Measurements from ENCODE around the gene SYTL3.
"Not testable (repeated sequence)": the region's sequence is repeated elsewhere in the genome, so short reads cannot be mapped to it uniquely, and the experiment has no call there.

The SYTL3 gene

DNA sequence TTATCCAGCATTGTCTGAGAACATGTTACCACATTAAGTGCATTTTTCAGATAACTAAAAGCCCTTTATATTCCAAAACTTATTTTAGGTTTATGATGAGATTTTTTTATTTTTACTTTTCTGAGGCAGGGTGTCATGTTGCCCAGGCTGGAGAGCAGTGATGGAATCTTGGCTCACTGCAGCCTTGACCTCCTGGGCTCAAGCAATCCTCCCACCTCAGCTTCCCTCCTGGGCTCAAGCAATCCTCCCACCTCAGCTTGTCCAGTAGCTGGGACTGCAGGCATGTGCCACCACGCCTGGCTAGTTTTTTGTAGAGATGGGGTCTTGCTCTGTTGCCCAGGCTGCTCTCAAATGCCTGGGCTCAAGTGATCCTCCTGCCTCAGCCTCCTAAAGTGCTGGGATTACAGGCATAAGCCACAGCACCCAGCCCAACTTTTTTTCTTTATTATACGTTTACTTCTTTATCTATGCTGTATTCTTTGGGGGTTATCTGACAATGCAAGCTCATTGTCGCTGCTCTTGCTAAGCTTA lies 11.5 kb upstream of the SYTL3 start:
- DNase-seq (ENCODE audit: low read depth in 4 of 4, low spot score in 1 of 4): no peak

DNA sequence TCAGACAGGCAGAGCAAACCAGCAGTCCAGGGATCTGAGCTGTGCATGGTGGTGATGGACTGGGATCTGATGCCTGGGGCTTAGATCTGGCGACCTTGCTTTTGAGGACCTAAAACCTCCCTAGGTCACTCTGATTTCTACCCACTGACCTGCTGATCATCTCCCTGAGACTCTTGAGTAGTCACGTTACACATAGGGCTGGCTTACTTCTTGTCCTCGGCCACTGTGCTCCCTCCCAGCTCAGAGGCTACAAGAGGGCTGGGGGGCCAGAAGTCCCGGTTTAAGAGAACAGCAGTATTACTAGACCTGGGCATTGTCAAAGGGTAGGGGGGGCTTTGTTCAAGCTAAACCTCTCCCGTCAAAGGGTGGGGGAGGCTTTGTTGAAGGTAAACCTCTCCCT lies 10.8 kb upstream of the SYTL3 start:
- no peak for DNase-seq (ENCODE audit: low read depth in 4 of 4, low spot score in 1 of 4)

DNA sequence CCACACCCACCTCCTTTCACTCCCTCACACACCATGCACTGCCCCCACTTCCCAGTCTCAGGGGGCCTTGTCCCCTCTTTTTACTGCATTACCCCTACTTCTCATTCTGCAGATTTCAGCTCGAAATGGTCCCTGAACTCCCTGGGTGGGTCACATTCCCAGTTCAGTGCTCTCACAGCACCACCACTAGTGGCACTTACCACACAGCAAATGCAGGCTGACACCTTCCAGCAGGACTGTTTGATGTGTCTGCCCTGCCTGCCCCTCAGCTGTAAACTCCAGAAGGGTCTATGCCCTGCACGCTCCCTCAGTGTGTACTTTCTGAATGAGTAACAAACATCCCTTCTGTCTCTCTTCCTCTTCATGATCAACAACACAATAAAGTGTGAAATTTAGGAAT lies 9.3 kb upstream of the SYTL3 start:
- DNase-seq (ENCODE audit: low read depth in 4 of 4, low spot score in 1 of 4): no peak

DNA sequence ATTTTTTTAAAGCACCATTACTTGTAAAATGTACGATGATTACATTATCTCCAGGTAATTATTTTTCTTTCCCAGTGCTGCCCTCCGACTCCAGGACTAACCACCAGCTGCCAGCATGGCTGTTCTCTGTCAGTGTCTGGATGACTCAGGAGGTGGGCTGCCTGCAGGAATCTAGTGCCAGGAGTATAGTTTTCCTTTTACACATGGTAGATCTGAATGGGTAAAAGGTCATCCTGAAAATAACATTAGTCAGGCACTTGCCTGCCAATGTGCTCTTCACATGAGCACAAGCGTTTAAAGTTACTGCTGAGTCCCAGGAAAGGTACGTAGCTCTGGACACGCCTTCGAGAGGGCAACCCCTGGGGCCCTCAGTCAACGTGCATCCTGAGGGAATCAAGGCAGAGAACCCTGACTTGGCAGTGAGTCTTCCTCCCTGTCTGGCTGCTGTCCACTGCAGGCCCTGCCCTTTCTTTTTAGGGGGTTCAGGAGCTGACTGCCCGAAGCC lies 7.7 kb upstream of the SYTL3 start:
- DNase-seq (ENCODE audit: low read depth in 4 of 4, low spot score in 1 of 4): no peak

DNA sequence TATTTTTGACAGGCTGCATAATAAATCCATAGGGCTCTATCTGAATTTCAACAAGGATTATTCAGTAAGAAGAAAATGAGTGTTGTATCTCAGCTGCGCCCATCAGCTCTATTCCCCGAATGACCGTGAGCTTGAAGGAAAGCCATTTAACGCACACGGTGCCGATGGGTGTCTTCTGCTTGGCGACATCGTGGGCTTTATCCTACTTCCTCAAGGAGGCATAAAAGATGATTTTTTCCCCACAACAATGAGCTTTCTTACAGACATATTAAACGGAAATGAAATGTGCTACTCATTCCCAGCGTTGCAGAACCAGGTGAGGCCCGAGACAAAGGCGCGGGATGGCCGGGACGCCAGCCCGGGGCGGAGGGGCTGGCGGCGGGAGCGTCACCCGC lies 6.0 kb upstream of the SYTL3 start:
- no peak for DNase-seq (ENCODE audit: low read depth in 4 of 4, low spot score in 1 of 4)

DNA sequence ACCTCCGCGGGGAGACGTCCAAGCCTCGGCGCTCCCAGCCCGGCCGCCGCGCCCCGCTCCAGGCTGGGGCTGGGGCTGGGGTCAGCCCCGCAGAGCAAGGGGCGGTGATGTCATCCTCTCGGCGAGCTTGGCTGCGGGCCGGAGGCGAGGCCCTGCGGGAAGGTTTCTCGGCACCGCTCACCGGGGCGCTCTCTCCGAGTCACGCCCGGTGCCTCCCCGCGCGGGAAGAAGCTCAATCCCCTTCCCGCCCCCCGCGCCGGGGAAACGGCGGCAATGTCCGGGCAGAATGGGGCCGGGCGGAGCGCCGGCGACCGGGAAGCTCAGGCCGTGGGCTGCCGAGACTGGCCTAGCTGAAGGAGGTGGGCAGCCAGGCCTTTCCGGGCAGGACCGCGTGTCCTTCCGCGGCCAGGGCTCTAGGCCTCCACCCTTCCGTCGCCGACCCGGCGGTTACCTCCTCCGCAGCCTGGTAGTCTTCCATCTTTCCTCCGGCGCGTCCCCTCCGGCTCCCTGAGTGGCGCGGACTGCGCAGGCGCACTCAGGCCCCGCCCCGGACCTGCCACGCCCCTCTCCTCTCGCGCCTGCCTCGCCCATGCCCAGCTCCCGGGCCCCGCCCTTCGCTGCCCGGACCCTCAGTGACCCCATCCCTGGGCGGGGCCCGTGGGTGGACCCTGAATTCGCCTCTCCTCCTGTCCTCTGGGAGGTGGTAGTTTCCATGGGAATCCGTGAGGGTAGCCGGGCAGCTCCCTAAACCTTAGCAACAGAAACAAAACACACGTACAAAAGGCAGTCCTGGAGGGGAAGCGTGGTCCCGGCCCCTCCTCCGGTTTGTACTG lies 5.4 kb upstream of the SYTL3 start, which contains the start of gene DYNLT1:
DYNLT1 (minus strand) TSS at position 513 of the 833 bp plus-strand sequence; CDS start at position 478, 35 bp downstream.
- DNase-seq (ENCODE audit: low read depth in 4 of 4, low spot score in 1 of 4): peak; percentile 64 to 88 (median 84)

DNA sequence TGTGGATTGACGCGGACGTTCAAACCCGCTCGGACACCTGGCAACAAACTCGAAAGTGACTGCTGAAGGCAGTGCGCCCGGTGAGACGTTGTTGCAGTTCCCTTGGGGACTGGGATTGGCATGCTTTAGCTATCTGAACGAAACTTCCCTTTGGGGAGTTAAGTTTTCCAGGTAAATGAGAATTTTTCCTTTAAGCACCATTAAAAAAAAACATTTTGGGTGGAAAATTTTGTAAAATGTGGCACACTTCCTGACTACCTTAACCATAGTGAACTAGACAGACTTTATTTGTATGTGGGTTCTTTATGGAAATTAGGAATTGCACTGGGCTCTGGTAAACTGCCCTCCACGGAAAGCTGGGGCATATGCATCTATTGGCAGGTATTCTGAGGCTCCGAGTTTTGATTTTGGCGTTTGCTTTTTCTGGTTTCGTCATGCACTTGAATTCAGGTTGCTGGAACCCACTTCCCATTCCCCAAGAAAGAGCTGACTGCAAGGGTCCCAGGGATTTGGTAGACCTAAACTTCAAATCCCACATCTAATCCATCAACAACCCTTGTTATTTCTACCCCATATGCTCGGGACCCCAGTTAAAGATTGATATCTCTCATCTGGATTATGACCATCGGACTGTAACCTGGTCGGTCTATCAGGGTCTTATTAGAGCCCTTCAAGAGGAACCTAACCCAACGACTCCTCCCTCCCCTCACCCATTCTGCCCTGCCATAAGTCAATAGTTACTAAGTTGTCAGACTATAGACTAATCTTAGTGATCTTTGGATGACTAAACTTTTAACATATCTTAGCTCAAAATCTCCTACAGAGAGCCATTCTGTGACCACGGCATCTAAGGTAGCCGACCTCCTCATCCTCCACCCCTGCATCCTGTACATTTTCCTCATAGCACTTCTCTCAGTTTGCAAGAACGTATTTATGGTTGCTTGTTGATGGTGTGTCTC lies 4.5 kb upstream of the SYTL3 start:
- no peak for DNase-seq (ENCODE audit: low read depth in 4 of 4, low spot score in 1 of 4)

DNA sequence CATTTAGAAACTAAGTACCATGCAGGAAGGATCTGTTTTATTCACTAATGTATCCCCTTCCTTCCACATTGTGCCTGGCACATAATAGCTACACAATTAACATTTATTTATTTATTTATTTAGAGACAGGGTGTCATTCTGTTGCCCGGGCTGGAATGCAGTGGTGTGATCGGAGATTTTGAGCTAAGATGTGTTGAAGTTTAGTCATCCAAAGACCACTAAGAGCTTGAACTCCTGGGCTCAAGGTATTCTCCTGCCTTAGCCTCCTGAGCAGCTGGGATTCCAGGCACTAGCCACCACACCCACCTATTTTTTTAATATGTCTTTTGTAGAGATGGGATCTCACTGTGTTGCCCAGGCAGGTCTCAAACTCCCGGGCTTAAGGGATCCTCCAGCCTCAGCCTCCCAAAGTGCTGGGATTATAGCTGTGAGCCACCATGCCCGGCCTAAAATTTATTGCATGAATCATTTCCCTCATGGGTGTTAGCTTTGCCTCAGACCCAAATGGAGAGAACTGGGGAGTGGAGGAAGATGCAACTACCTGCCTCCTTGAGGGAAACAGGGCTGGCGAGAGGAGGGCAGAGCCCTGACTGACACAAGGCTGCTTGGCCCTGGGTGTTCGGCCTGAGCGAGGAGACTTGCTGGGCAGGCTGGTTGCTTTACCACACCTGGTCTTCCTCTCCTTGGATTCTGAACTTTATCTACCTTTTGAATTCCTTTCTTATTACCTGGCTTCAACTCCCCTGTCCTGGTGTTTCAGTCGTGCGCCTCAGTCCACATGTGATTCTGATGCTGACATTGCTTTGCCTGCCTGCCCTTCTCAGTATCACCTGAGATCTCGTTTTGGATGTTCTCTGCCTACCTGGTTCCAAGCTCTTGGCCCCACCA lies 3.6 kb upstream of the SYTL3 start:
- DNase-seq (ENCODE audit: low read depth in 4 of 4, low spot score in 1 of 4): no peak

DNA sequence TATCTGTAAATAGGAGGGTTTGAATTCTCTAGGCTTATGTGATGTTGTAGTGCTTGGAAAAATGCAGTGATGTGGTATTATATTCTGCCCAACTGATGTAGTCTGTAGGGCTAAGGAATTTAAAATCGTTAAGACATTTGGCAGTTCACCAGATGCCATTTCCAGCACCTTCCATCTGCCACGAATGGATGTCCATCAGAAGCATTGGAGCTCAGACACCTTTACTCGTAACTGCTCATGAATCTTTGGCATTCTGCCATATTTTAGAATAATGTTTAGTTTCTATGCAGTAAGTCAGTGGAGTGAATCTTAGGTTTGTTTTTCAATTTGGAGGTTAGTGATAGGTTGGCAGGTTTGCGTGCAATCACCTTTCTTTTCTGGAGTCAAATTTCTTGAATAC lies 2.4 kb upstream of the SYTL3 start:
- DNase-seq (ENCODE audit: low read depth in 4 of 4, low spot score in 1 of 4): no peak

DNA sequence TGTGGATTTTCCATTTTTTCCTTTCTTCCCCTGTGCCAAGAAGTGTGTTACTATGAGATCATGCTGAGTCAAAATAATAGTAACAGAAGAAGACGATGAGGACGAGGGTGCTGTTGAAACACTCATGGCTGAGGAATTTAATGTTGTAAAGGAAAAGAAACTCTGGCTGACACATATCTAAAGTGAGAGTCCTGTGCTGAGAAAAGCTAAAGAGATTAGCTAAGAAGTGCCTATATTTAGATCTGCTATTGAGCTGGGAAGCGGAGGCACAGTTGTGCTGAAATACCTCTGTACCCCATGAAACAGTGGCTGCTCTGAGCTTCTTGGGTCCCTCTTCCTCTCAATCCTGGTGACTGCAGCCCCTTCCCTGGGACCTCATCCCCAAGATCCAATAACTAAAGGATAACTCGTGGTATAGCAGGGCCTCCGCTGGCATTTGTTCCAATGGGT lies 1.1 kb upstream of the SYTL3 start:
- DNase-seq (ENCODE audit: low read depth in 4 of 4, low spot score in 1 of 4): no peak

DNA sequence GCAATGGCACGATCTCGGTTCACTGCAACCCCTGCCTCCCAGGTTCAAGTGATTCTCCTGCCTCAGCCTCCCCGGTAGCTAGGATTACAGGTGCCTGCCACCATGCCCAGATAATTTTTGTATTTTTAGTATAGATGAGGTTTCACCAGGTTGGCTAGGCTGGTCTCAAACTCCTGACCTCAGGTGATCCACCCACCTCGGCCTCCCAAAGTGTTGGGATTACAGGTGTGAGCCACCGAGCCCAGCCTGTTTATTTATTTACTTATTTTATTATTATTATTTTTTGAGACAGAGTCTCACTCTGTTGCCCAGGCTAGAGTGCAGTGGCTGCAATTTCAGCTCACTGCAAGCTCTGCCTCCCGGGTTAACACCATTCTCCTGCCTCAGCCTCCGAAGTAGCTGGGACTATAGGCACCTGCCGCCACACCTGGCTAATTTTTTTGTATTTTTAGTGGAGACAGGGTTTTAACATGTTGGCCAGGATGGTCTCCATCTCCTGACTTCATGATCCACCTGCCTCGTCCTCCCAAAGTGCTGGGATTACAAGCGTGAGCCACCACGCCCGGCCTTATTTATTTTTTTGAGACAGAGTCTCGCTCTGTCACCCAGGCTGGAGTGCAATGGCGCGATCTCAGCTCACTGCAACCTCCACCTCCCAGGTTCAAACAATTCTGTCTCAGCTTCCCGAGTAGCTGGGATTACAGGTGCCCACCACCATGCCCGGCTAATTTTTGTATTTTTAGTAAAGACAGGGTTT lies 2.3 kb downstream of the SYTL3 start:
- DNase-seq (ENCODE audit: low read depth in 4 of 4, low spot score in 1 of 4): not testable (repeated sequence)

DNA sequence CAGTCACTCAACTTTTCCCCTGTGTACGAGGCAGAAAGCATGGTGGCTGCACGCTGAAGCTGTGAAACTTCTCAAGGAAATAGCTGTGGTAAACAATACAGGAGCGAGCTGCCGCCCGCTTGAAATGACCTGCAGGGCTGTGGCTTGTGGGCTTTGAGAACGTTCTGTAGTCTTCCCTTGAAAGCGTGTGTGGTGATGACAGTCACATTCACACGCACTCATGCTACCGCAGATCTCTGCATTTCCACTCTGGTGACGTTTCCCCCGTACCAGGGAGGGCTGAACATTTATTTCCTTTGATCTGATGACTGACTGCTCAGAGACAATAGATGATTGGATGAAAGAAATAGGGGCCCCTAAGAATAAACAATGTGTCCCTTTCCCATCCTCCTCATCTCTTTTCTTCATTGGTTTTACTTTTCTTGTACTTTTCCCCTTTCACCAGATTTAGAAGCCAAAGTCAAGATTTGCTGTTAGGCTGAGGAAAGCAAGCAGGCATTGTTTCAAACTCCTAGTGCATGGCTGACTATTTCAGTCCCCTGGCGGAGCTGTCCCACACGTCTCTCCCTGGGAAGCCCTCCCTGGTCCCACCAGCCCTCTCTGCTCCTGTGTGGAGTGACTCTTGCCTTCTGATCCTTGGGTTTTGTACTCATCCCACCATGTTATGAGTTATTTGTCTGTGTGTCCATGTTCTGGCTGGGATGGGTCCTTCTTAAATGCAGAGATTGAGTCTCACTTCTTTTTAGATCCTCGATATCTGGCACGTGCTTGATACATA lies 3.9 kb downstream of the SYTL3 start:
- peak in 3 of 4 experiments; percentile 58 to 81 (median 71) for DNase-seq (ENCODE audit: low read depth in 4 of 4, low spot score in 1 of 4)

DNA sequence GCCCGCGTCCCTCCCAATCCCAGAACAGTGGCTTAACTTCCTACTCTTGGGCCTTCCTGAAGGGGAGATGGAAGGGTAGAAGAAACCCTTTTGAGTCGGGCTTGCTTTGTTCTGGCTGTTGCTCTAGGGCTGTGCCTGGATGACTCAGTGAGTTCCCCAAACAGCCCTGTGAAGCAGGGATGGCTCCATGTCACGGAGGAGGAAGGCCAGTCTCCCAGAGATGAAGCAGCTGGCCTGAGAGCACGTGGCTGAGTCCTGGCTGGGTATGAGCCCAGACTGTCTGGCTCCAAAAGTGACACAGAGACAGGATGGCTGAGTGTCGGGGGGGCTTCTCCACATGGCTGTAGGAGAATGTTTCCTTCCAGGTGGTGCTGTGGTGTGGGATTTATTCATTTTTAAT lies 4.6 kb downstream of the SYTL3 start:
- DNase-seq (ENCODE audit: low read depth in 4 of 4, low spot score in 1 of 4): no peak

DNA sequence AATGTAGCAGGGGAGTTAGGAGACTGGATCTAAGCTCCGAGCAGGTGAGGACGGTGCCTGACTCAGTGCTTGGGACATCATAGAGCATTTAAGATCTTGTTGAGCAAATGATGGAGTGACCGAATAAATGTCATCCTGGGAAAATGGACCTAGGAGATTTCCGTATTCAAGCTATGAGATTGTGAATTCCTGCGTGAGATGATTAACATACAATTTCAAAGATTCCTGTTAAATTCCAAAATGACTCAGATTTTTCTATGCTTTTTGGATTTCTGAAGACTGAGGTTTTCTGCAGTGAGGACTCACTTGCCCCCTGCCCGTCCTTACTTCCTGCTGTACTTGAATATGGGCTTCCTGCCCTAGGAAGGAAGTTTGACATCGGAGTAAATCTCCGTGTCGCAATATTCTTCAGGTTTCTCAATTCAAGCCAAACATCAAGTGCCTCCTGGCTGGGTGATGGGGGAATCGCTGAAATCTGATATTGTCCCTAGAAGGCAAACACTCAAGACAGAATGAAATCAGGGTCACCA lies 5.2 kb downstream of the SYTL3 start:
- no peak for DNase-seq (ENCODE audit: low read depth in 4 of 4, low spot score in 1 of 4)

DNA sequence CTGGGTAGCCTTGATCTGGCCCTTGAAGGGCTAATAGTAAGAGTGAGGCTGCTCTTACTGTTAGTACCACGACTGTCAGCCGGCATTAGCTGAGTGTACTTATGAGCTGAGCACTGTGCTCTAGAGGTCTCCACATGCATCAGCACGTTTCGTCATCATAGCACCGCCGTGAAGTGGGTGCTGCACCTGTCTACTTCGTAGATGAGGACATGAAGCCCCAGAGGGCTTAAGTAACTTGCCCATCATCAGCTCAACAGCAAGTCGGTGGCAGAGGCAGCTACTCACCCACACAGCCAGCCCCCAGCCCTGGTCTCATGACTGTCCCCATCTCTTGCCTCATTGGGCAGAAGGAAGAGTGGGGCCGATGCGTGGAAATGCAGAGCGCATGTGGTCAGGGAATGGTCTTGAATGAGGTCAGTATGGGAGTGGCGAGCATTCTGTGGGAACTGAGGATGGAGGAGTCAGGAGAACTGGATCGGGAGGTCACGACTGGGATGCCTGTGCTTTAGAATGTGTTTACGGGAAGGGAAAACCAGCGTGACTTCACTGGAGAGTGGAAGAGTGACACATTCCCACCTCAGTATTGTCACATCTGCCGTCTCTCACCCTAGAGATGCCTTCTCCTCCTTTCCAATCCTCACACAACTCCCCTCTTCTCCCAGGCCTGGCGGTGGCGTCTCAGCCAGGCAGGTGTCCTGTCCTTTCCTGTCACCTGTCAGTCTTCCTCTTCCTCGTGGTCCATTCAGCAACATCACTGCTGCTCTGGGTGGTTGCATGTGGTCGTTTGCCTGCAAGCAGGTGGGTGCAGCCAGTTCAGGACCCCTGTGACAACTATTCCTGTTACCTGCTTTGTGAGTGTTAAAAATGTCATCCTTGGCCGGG lies 6.0 kb downstream of the SYTL3 start:
- DNase-seq (ENCODE audit: low read depth in 4 of 4, low spot score in 1 of 4): no peak

DNA sequence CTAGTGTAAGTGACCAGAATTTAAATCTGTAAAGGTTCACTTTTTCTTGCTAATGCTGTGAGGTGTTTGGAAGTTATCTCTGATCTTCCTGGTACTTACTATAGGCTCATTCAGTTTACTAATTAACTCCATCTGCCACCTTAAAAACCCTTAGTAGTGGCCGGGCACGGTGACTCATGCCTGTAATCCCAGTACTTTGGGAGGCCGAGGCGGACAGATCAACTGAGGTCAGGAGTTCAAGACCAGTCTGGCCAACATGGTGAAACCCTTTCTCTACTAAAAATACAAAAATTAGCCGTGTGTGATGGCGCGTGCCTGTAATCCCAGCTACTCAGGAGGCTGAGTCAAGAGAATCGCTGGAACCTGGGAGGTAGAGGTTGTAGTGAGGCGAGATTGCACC lies 7.1 kb downstream of the SYTL3 start:
- DNase-seq (ENCODE audit: low read depth in 4 of 4, low spot score in 1 of 4): not testable (repeated sequence)

DNA sequence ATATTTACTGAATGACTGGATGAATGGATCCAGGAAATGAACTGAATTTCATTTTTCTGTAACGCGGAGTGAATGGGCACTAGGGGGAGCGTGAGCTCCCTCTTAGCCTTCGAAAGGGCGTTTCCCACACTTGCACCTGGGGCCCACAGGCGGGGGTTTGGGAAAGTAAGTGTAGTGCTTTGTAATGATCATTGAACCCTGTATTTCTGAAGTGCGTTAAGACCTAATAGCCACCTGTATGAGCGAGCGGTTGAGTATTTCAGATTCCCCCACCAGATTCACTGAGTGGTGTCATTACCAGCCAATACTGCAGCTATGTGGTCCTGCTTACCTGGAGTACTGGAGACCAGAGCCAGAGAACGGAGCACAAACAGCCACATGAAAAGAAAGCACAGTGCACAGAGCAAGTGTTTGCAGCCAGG lies 10.5 kb downstream of the SYTL3 start:
- no peak for DNase-seq (ENCODE audit: low read depth in 4 of 4, low spot score in 1 of 4)

Data from stimulated activated CD4-positive, alpha-beta T cell treated with anti-CD3 and anti-CD28 coated beads, Interleukin-1b, Interleukin-23, amount 100 ng/mL, for 24 hours (primary cell).